Gastrocnemius medialis (tissue), 4 donors: ENCODE data around the gene CHERP. TPM values are rescaled to one million over a fixed set of nuclear protein-coding genes. Genes with fewer than 3 reads are reported as not detected.
"Not testable (repeated sequence)": the region's sequence is repeated elsewhere in the genome, so short reads cannot be mapped to it uniquely, and the experiment has no call there.

Source experiments
- ATAC-seq, 2 donors: fragments of 150-250 bp; one replicate each; pipeline ENCODE4 v1.9.1; 2016
- DNase-seq, 2 donors: peaks; one replicate each; pipeline ENCODE4 v3.0.0-alpha.2; 2019
- H3K27ac ChIP-seq, 4 donors: fragments of 200-600 bp; sonication (generic); 1 replicate in 1 of 4; 2 replicates in 3 of 4; pipeline ENCODE4 v1.5.1; 2016 to 2018; ENCODE audit warnings: mild to moderate bottlenecking in 2 of 4, moderate library complexity in 1 of 4
- H3K27me3 ChIP-seq, 3 donors: fragments of 200-600 bp; sonication (generic) in 2 of 3; 1 replicate in 1 of 3; 2 replicates in 2 of 3; pipeline versions ENCODE4 v1.5.1 to v1.6.0; 2016 to 2019; ENCODE audit warnings: mild to moderate bottlenecking in 1 of 3, moderate library complexity in 1 of 3
- H3K36me3 ChIP-seq, 2 donors: fragments of 200-600 bp; sonication (generic) in 1 of 2; one replicate each; pipeline ENCODE4 v1.5.1; 2017 to 2018
- H3K4me1 ChIP-seq, 2 donors: fragments of 200-600 bp; sonication (generic) in 1 of 2; one replicate each; pipeline ENCODE4 v1.5.1; 2016 to 2017; ENCODE audit warnings: mild to moderate bottlenecking in 2 of 2
- H3K4me3 ChIP-seq, 4 donors: fragments of 200-600 bp; sonication (generic) in 3 of 4; 1 replicate in 1 of 4; 2 replicates in 3 of 4; pipeline ENCODE4 v1.5.1; 2016 to 2019; ENCODE audit warnings: mild to moderate bottlenecking in 2 of 4
- H3K9me3 ChIP-seq, 3 donors: fragments of 200-600 bp; sonication (generic) in 2 of 3; 1 replicate in 1 of 3; 2 replicates in 2 of 3; pipeline ENCODE4 v1.5.1; 2016 to 2019
- CTCF ChIP-seq, 5 experiments: fragments of 450-650 bp in 3 of 5; fragments of 200-600 bp in 2 of 5; sonication (generic) in 2 of 5; IDR thresholded peaks in 4 of 5; conservative IDR thresholded peaks in 1 of 5; 1 replicate in 4 of 5; 2 replicates in 1 of 5; pipeline ENCODE4 v1.5.1; 2016 to 2019; ENCODE audit warnings: antibody characterized with exemption in 5 of 5, mild to moderate bottlenecking in 3 of 5, moderate library complexity in 3 of 5
- POLR2A ChIP-seq, 2 donors: fragments of 450-650 bp; IDR thresholded peaks; one replicate each; pipeline ENCODE4 v1.6.1; 2017; ENCODE audit warnings: antibody characterized with exemption in 2 of 2, mild to moderate bottlenecking in 2 of 2, moderate library complexity in 2 of 2
- in situ Hi-C, 4 donors: fragments of 200-750 bp; cut with MboI; loops; one replicate each; pipeline versions ENCODE4 v1.15.0 to v1.8.0; 2017; ENCODE audit warnings: low sequenced_read_pairs in 4 of 4
- intact Hi-C: fragments of 100-400 bp; cut with DNase I; formaldehyde crosslinking; loops from one replicate; pipeline ENCODE4 v1.15.1; 2023; ENCODE audit warnings: low total_unique reads
- total RNA-seq, 4 donors: library from RNA; depleted of rRNA; stranded (reverse); fragments of >200 nt; gene quantifications; one replicate each; pipeline versions ENCODE4 v1.1.0 to v1.2.3, GENCODE V29; 2016

Gene CHERP
- total RNA-seq, 4 donors from 2014 or later, result 7.4 to 12.1 (median 9.8) TPM

GRCh38 chr19:16509141-16510061 lies 32.8 kb downstream of the CHERP start:
- intact Hi-C loops (no loop called here), in situ Hi-C loops (loop anchor here in 1 of 4 donors (25.0 kb wide), 1 partner anchor 297 kb away; no protein-coding TSS in a partner anchor)
- no peaks in the 10 kb centered on the region for H3K9me3 ChIP-seq
- peaks cover 0 to 38% of the 10 kb centered on the region in 2 donors for H3K36me3 ChIP-seq
- ATAC-seq, result no peak
- no peaks in the 10 kb centered on the region for H3K27me3 ChIP-seq
- no peaks in the 10 kb centered on the region for H3K4me1 ChIP-seq
- H3K4me3 ChIP-seq, result no peak overlapping the region
- DNase-seq, result no peak
- no peak overlapping the region for H3K27ac ChIP-seq
- TF ChIP-seq POLR2A (IDR thresholded peaks at IDR 0.05) (no peak), CTCF (IDR thresholded peaks at IDR 0.05 in 4 of 5, conservative IDR thresholded peaks at IDR 0.05 in 1 of 5) (no peak)

DNA sequence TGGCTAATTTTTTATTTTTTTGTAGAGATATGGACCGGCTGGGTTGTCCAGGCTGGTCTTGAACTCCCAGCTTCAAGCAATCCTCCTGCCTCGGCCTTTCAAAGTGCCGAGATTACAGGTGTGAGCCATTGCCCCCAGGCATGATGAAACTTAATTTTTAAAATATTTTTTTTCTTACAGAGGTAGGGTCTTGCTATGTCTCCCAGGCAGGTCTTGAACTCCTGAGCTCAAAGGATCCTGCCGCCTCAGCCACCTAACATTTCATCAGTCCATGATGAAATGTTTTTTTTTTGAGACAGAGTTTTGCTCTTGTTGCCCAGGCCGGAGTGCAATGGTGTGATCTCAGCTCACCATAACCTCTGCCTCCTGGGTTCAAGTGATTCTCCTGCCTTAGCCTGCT lies 33.7 kb downstream of the CHERP start:
- TF ChIP-seq CTCF (IDR thresholded peaks at IDR 0.05 in 4 of 5, conservative IDR thresholded peaks at IDR 0.05 in 1 of 5) (no peak), POLR2A (IDR thresholded peaks at IDR 0.05) (no peak)
- Histone ChIP-seq H3K27me3 (no peaks in the 10 kb centered on the region), H3K36me3 (peaks cover 0 to 34% of the 10 kb centered on the region in 2 donors), H3K4me1 (no peaks in the 10 kb centered on the region), H3K4me3 (no peak overlapping the region), H3K9me3 (no peaks in the 10 kb centered on the region), H3K27ac (no peak overlapping the region)
- intact Hi-C loops, result no loop called here
- no peak for ATAC-seq
- no peak for DNase-seq
- in situ Hi-C loops, result loop anchor here in 1 of 4 donors (25.0 kb wide), 1 partner anchor 296 kb away; no protein-coding TSS in a partner anchor

DNA sequence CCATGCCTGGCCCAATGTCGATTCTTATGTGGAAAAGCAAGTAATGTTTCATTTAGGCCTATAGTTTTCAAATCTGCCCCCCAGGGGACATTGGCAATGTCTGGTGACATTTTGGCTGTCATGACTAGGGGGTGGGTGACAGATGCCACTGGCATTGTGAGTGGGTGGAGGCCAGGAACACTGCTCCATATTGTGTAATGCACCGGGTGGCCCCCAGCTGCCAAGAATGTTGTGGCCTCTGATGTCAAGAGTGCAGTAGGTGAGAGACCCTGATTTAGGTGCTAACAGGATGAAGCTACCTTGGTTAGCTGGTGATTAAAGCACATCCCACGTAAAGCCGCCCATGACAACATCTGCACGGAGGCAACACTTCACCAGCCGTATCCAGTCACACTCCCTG lies 35.3 kb downstream of the CHERP start:
- no peaks in the 10 kb centered on the region for H3K27me3 ChIP-seq
- intact Hi-C loops, result no loop called here
- ATAC-seq (peak in 1 of 2 donors; percentile 72), DNase-seq (peak in 1 of 2 donors; percentile 42)
- H3K4me3 ChIP-seq, result no peak overlapping the region
- no peaks in the 10 kb centered on the region for H3K4me1 ChIP-seq
- no peak for TF ChIP-seq POLR2A (IDR thresholded peaks at IDR 0.05)
- no peak for TF ChIP-seq CTCF (IDR thresholded peaks at IDR 0.05 in 4 of 5, conservative IDR thresholded peaks at IDR 0.05 in 1 of 5)
- no peaks in the 10 kb centered on the region for H3K9me3 ChIP-seq
- H3K36me3 ChIP-seq, result peaks cover 0 to 36% of the 10 kb centered on the region in 2 donors
- H3K27ac ChIP-seq, result no peak overlapping the region
- in situ Hi-C loops, result loop anchor here in 1 of 4 donors (25.0 kb wide), 1 partner anchor 295 kb away; no protein-coding TSS in a partner anchor

GRCh38 chr19:16506161-16506560 lies 36.1 kb downstream of the CHERP start:
- H3K27ac ChIP-seq, ATAC-seq, DNase-seq, H3K27me3 ChIP-seq, H3K4me3 ChIP-seq, H3K4me1 ChIP-seq, intact Hi-C loops, H3K9me3 ChIP-seq: not testable (repeated sequence)
- peaks cover 0 to 30% of the 10 kb centered on the region in 2 donors for H3K36me3 ChIP-seq
- in situ Hi-C loops, result loop anchor here in 1 of 4 donors (25.0 kb wide), 1 partner anchor 294 kb away; no protein-coding TSS in a partner anchor

DNA sequence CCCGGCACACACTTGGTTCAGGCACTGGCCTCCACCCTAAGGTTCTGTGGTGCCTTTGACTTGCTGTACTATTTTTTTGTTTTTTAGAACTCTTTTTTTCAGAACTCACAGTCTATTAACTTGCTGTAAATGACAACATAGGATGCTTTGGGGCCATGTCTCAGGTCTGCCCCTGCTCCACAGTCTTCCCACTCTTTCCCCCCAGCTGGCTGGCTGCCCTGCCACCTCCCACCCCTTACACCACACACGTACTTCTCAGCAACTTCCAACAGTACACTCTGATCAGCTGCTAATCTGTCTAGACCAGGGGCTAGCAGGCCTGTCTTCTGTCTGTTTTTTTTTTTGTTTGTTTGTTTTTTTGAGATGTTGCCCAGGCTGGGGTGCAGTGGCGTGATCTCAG lies 38.0 kb downstream of the CHERP start:
- Histone ChIP-seq H3K36me3 (peaks cover 0 to 12% of the 10 kb centered on the region in 2 donors), H3K9me3 (no peaks in the 10 kb centered on the region), H3K27me3 (no peaks in the 10 kb centered on the region), H3K4me3 (no peak overlapping the region), H3K27ac (no peak overlapping the region), H3K4me1 (no peaks in the 10 kb centered on the region)
- ATAC-seq (no peak), DNase-seq (no peak)
- in situ Hi-C loops, result loop anchor here in 1 of 4 donors (25.0 kb wide), 1 partner anchor 292 kb away; no protein-coding TSS in a partner anchor
- intact Hi-C loops, result no loop called here
- no peak for TF ChIP-seq POLR2A (IDR thresholded peaks at IDR 0.05)
- TF ChIP-seq CTCF (IDR thresholded peaks at IDR 0.05 in 4 of 5, conservative IDR thresholded peaks at IDR 0.05 in 1 of 5), result no peak
